SK-N-SH treated with all-trans-retinoic acid at 6 μM for 48 hours (cell line): Measurements from ENCODE around the gene OLIG1.

Experiments
- ATAC-seq: fragments of 200-7000 bp; cut with Tn5 transposase; 3 replicates; pipeline ENCODE4 v1.9.1; 2020; ENCODE audit warnings: mild to moderate bottlenecking, moderate library complexity
- ARNTL ChIP-seq: fragments of 450-650 bp; formaldehyde crosslinking; IDR thresholded peaks from 2 replicates; pipeline ENCODE4 v1.5.0; 2020; ENCODE audit warnings: low read depth, mild to moderate bottlenecking, moderate library complexity, borderline replicate concordance
- BACH2 ChIP-seq: fragments of 250-450 bp; sonication (Bioruptor Pico); IDR thresholded peaks from 2 replicates; pipeline ENCODE4 v1.9.0; 2021; ENCODE audit warnings: mild to moderate bottlenecking, borderline replicate concordance
- CSDC2 ChIP-seq: fragments of 250-450 bp; sonication (Bioruptor Pico); IDR thresholded peaks from 2 replicates; pipeline ENCODE4 v1.5.0; 2020; ENCODE audit warnings: mild to moderate bottlenecking, moderate library complexity
- ESRRG ChIP-seq: fragments of 250-450 bp; sonication (Bioruptor Pico); IDR thresholded peaks from 2 replicates; pipeline ENCODE4 v1.6.1; 2021; ENCODE audit warnings: mild to moderate bottlenecking
- GLIS3 ChIP-seq: fragments of 250-450 bp; sonication (Bioruptor Pico); IDR thresholded peaks from 2 replicates; pipeline ENCODE4 v1.5.0; 2020; ENCODE audit warnings: mild to moderate bottlenecking, moderate library complexity
- ISL1 ChIP-seq: fragments of 250-450 bp; sonication (Bioruptor Pico); IDR thresholded peaks from 2 replicates; pipeline ENCODE4 v2.1.2; 2022; ENCODE audit warnings: mild to moderate bottlenecking, moderate library complexity
- OSR1 ChIP-seq: fragments of 250-450 bp; sonication (Bioruptor Pico); IDR thresholded peaks from 2 replicates; pipeline ENCODE4 v1.8.0; 2022; ENCODE audit warnings: moderate library complexity, mild to moderate bottlenecking, inconsistent platforms
- PATZ1 ChIP-seq: fragments of 250-450 bp; sonication (Bioruptor Pico); IDR thresholded peaks from 2 replicates; pipeline ENCODE4 v1.8.0; 2020; ENCODE audit warnings: mild to moderate bottlenecking, moderate library complexity, borderline replicate concordance
- PPARA ChIP-seq: fragments of 250-450 bp; sonication (Bioruptor Pico); IDR thresholded peaks from 2 replicates; pipeline ENCODE4 v1.5.0; 2020; ENCODE audit warnings: mild to moderate bottlenecking, borderline replicate concordance
- RARB ChIP-seq: fragments of 250-450 bp; sonication (Bioruptor Pico); IDR thresholded peaks from 2 replicates; pipeline ENCODE4 v1.8.0; 2021; ENCODE audit warnings: mild to moderate bottlenecking, moderate library complexity
- SNAI2 ChIP-seq: fragments of 250-450 bp; sonication (Bioruptor Pico); IDR thresholded peaks from 2 replicates; pipeline ENCODE4 v1.5.0; 2020; ENCODE audit warnings: mild to moderate bottlenecking, moderate library complexity
- TCF4 ChIP-seq: fragments of 250-450 bp; sonication (Bioruptor Pico); IDR thresholded peaks from 2 replicates; pipeline ENCODE4 v1.8.0; 2021; ENCODE audit warnings: mild to moderate bottlenecking, moderate library complexity, borderline replicate concordance
- TOX ChIP-seq: fragments of 250-450 bp; sonication (Bioruptor Pico); IDR thresholded peaks from 2 replicates; pipeline ENCODE4 v1.8.0; 2021; ENCODE audit warnings: mild to moderate bottlenecking, moderate library complexity, borderline replicate concordance
- TSHZ2 ChIP-seq: fragments of 250-450 bp; sonication (Bioruptor Pico); IDR thresholded peaks from 2 replicates; pipeline ENCODE4 v1.5.0; 2020; ENCODE audit warnings: mild to moderate bottlenecking, moderate library complexity
- ZC3H10 ChIP-seq: fragments of 250-450 bp; sonication (Bioruptor Pico); IDR thresholded peaks from 2 replicates; pipeline ENCODE4 v1.5.1; 2021; ENCODE audit warnings: mild to moderate bottlenecking, moderate library complexity
- ZFP3 ChIP-seq: fragments of 250-450 bp; sonication (Bioruptor Pico); IDR thresholded peaks from 2 replicates; pipeline ENCODE4 v1.5.0; 2020; ENCODE audit warnings: mild to moderate bottlenecking, moderate library complexity
- ZFP30 ChIP-seq: fragments of 450-650 bp; formaldehyde crosslinking; IDR thresholded peaks from 2 replicates; pipeline ENCODE4 v1.5.0; 2022; ENCODE audit warnings: mild to moderate bottlenecking, moderate library complexity
- ZNF565 ChIP-seq: fragments of 450-650 bp; formaldehyde crosslinking; conservative IDR thresholded peaks from 2 replicates; pipeline ENCODE4 v1.5.0; 2020; ENCODE audit warnings: low read depth, mild to moderate bottlenecking, moderate library complexity
- ZNF70 ChIP-seq: fragments of 450-650 bp; formaldehyde crosslinking; IDR thresholded peaks from 2 replicates; pipeline ENCODE4 v1.5.0; 2020; ENCODE audit warnings: mild to moderate bottlenecking, moderate library complexity
- ZNF8 ChIP-seq: fragments of 450-650 bp; formaldehyde crosslinking; IDR thresholded peaks from 2 replicates; pipeline ENCODE4 v1.5.0; 2020; ENCODE audit warnings: mild to moderate bottlenecking, moderate library complexity
- TF ChIP-seq, protein P1 (sequence below): fragments of 250-450 bp; sonication (Bioruptor Pico); IDR thresholded peaks from 2 replicates; pipeline ENCODE4 v1.8.0; 2021; ENCODE audit warnings: low read depth, mild to moderate bottlenecking, moderate library complexity, borderline replicate concordance
- TF ChIP-seq, protein P2 (sequence below): fragments of 250-450 bp; sonication (Bioruptor Pico); IDR thresholded peaks from 2 replicates; pipeline ENCODE4 v1.5.1; 2021; ENCODE audit warnings: mild to moderate bottlenecking, moderate library complexity
- TF ChIP-seq, protein P3 (sequence below): fragments of 250-450 bp; sonication (Bioruptor Pico); IDR thresholded peaks from 2 replicates; pipeline ENCODE4 v1.5.1; 2020; ENCODE audit warnings: low read depth, mild to moderate bottlenecking, moderate library complexity

Gene OLIG1

GRCh38 chr21:33041981-33042380 lies 28.0 kb upstream of the OLIG1 start:
- TF ChIP-seq CSDC2 (CRISPR knock-in tag) (no peak), ZFP30 (CRISPR knock-in tag) (no peak), ZC3H10 (CRISPR knock-in tag) (no peak), TCF4 (CRISPR knock-in tag) (no peak), OSR1 (CRISPR knock-in tag) (no peak), GLIS3 (CRISPR knock-in tag) (no peak), ZNF565 (no peak), BACH2 (CRISPR knock-in tag) (no peak), TSHZ2 (CRISPR knock-in tag) (no peak)
- TF ChIP-seq, protein P1, sequence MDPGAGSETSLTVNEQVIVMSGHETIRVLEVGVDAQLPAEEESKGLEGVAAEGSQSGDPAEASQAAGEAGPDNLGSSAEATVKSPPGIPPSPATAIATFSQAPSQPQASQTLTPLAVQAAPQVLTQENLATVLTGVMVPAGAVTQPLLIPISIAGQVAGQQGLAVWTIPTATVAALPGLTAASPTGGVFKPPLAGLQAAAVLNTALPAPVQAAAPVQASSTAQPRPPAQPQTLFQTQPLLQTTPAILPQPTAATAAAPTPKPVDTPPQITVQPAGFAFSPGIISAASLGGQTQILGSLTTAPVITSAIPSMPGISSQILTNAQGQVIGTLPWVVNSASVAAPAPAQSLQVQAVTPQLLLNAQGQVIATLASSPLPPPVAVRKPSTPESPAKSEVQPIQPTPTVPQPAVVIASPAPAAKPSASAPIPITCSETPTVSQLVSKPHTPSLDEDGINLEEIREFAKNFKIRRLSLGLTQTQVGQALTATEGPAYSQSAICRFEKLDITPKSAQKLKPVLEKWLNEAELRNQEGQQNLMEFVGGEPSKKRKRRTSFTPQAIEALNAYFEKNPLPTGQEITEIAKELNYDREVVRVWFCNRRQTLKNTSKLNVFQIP (CRISPR knock-in tag): no peak
- TF ChIP-seq, protein P2, sequence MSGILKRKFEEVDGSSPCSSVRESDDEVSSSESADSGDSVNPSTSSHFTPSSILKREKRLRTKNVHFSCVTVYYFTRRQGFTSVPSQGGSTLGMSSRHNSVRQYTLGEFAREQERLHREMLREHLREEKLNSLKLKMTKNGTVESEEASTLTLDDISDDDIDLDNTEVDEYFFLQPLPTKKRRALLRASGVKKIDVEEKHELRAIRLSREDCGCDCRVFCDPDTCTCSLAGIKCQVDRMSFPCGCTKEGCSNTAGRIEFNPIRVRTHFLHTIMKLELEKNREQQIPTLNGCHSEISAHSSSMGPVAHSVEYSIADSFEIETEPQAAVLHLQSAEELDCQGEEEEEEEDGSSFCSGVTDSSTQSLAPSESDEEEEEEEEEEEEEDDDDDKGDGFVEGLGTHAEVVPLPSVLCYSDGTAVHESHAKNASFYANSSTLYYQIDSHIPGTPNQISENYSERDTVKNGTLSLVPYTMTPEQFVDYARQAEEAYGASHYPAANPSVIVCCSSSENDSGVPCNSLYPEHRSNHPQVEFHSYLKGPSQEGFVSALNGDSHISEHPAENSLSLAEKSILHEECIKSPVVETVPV: no peak
- ATAC-seq: no peak

GRCh38 chr21:33042812-33043211 lies 27.1 kb upstream of the OLIG1 start:
- 0 out of 2 replicates have a peak, but pooled peaks have one; percentile 14 for TF ChIP-seq PATZ1
- TF ChIP-seq ISL1 (CRISPR knock-in tag): no peak
- ATAC-seq: peak; percentile 91

DNA sequence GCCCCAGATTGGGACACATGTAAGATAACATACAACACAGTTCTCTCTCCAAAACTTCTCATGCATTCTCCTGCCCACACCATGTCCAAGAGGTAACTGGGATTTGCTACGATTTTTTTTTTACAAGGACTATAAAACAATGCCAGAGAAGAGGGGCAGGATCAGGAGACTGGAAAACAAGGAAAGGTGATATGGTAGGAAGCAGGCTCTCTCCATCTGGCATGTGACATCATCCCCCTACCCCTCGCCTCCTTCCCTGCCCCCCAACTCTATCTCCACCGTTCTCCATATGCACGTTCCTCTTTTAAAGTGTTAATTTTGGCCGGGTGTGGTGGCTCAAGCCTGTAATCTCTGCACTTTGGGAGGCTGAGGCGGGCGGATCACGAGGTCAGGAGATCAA lies 23.5 kb upstream of the OLIG1 start:
- TF ChIP-seq CSDC2 (CRISPR knock-in tag) (no peak), ARNTL (no peak), ZFP3 (CRISPR knock-in tag) (no peak), ZC3H10 (CRISPR knock-in tag) (no peak), ZNF70 (no peak)
- TF ChIP-seq, protein P3, sequence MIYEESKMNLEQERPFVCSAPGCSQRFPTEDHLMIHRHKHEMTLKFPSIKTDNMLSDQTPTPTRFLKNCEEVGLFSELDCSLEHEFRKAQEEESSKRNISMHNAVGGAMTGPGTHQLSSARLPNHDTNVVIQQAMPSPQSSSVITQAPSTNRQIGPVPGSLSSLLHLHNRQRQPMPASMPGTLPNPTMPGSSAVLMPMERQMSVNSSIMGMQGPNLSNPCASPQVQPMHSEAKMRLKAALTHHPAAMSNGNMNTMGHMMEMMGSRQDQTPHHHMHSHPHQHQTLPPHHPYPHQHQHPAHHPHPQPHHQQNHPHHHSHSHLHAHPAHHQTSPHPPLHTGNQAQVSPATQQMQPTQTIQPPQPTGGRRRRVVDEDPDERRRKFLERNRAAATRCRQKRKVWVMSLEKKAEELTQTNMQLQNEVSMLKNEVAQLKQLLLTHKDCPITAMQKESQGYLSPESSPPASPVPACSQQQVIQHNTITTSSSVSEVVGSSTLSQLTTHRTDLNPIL (CRISPR knock-in tag): no peak
- TF ChIP-seq, protein P2: no peak
- ATAC-seq: no peak

DNA sequence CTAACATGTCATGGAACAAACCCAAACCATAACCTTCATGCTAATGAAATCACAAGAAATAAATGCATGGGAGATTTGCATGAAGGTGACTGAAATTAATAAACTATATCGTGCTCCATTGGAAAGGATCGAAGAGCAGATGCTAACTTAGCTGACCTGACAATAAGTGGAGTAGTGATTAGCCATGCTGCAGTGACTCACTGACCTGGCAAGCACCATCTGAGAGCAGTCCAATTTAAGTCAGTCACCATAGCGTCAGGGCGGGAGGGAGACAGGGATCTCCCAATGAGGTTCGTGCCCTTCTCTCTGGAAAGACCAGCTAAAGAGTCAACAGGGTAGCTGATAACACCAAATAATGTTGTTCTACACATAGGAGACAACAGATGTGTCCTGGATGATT lies 22.7 kb upstream of the OLIG1 start:
- TF ChIP-seq PPARA (CRISPR knock-in tag) (no peak), BACH2 (CRISPR knock-in tag) (no peak), ZFP30 (CRISPR knock-in tag) (no peak), GLIS3 (CRISPR knock-in tag) (no peak), OSR1 (CRISPR knock-in tag) (no peak), ARNTL (no peak), ESRRG (CRISPR knock-in tag) (no peak), CSDC2 (CRISPR knock-in tag) (no peak), ZNF70 (no peak), TOX (CRISPR knock-in tag) (no peak), ISL1 (CRISPR knock-in tag) (no peak), RARB (CRISPR knock-in tag) (no peak), TCF4 (CRISPR knock-in tag) (no peak), ZC3H10 (CRISPR knock-in tag) (no peak), ZNF8 (CRISPR knock-in tag) (no peak), SNAI2 (CRISPR knock-in tag) (no peak)
- TF ChIP-seq, protein P3 (CRISPR knock-in tag): no peak
- TF ChIP-seq, protein P1 (CRISPR knock-in tag): no peak

More for the DNA sequence above, 22.7 kb upstream of the OLIG1 start:
- ATAC-seq: peak; percentile 38; the same call in 1 of the 3 replicates
